Memory B cell (primary cell): Measurements from ENCODE around the gene PRDM16.

Source experiments
- ATAC-seq: fragments of 150-1000 bp; cut with Tn5 transposase; 2 replicates; pipeline ENCODE4 v1.10.0; 2021; ENCODE audit warnings: low read depth, mild to moderate bottlenecking, moderate library complexity
- DNase-seq, 2 donors: peaks; one replicate each; pipeline ENCODE4 v3.0.0; 2022; ENCODE audit warnings: low spot score in 2 of 2
- H3K27ac Mint-ChIP-seq: one replicate; pipeline ENCODE4 v1.8.0; 2022; ENCODE audit warnings: mild to moderate bottlenecking, moderate library complexity, mixed read lengths
- H3K27me3 Mint-ChIP-seq: one replicate; pipeline ENCODE4 v1.8.0; 2022; ENCODE audit warnings: mixed read lengths
- H3K36me3 Mint-ChIP-seq: one replicate; pipeline ENCODE4 v1.8.0; 2022; ENCODE audit warnings: mild to moderate bottlenecking, mixed read lengths
- H3K4me1 Mint-ChIP-seq: one replicate; pipeline ENCODE4 v1.8.0; 2022; ENCODE audit warnings: mixed read lengths
- H3K4me3 Mint-ChIP-seq: one replicate; pipeline ENCODE4 v1.8.0; 2022; ENCODE audit warnings: mild to moderate bottlenecking, moderate library complexity, mixed read lengths
- H3K9me3 Mint-ChIP-seq: one replicate; pipeline ENCODE4 v1.8.0; 2022; ENCODE audit warnings: mixed read lengths

PRDM16 gene

GRCh38 chr1:3114131-3114744 lies 45.2 kb downstream of the PRDM16 start:
- Mint-ChIP-seq H3K9me3 (no peaks in the 10 kb centered on the region), H3K4me3 (no peak overlapping the region), H3K27me3 (no peaks in the 10 kb centered on the region), H3K27ac (no peak overlapping the region), H3K36me3 (no peaks in the 10 kb centered on the region), H3K4me1 (no peaks in the 10 kb centered on the region)
- DNase-seq, result no peak
- ATAC-seq, result no peak

- no peak overlapping the region for H3K27ac Mint-ChIP-seq
- H3K4me3 Mint-ChIP-seq, result no peak overlapping the region
- ATAC-seq (no peak), DNase-seq (no peak)
- H3K36me3 Mint-ChIP-seq, result no peaks in the 10 kb centered on the region
- H3K27me3 Mint-ChIP-seq, result no peaks in the 10 kb centered on the region
- no peaks in the 10 kb centered on the region for H3K9me3 Mint-ChIP-seq
- no peaks in the 10 kb centered on the region for H3K4me1 Mint-ChIP-seq
Measured at GRCh38 chr1:3114846-3115245, 45.8 kb downstream of the PRDM16 start.

GRCh38 chr1:3115275-3116149 lies 46.5 kb downstream of the PRDM16 start:
- no peaks in the 10 kb centered on the region for H3K9me3 Mint-ChIP-seq
- DNase-seq (no peak), ATAC-seq (no peak)
- no peaks in the 10 kb centered on the region for H3K4me1 Mint-ChIP-seq
- no peaks in the 10 kb centered on the region for H3K27me3 Mint-ChIP-seq
- H3K27ac Mint-ChIP-seq, result no peak overlapping the region
- H3K4me3 Mint-ChIP-seq, result no peak overlapping the region
- H3K36me3 Mint-ChIP-seq, result no peaks in the 10 kb centered on the region

- Mint-ChIP-seq H3K9me3 (no peaks in the 10 kb centered on the region), H3K27ac (no peak overlapping the region), H3K4me3 (no peak overlapping the region), H3K27me3 (peaks cover 2% of the 10 kb centered on the region), H3K4me1 (no peaks in the 10 kb centered on the region), H3K36me3 (no peaks in the 10 kb centered on the region)
- DNase-seq (no peak), ATAC-seq (no peak)
Measured at GRCh38 chr1:3116150-3116510, 47.1 kb downstream of the PRDM16 start.

- Mint-ChIP-seq H3K9me3 (no peaks in the 10 kb centered on the region), H3K36me3 (no peaks in the 10 kb centered on the region), H3K27me3 (peaks cover 2% of the 10 kb centered on the region), H3K4me1 (no peaks in the 10 kb centered on the region), H3K4me3 (no peak overlapping the region), H3K27ac (no peak overlapping the region)
- no peak for ATAC-seq
- no peak for DNase-seq
Measured at GRCh38 chr1:3116560-3116959, 47.6 kb downstream of the PRDM16 start.

- no peak for DNase-seq
- no peaks in the 10 kb centered on the region for H3K36me3 Mint-ChIP-seq
- ATAC-seq, result no peak
- no peaks in the 10 kb centered on the region for H3K9me3 Mint-ChIP-seq
- H3K4me1 Mint-ChIP-seq, result no peaks in the 10 kb centered on the region
- no peak overlapping the region for H3K4me3 Mint-ChIP-seq
- H3K27ac Mint-ChIP-seq, result no peak overlapping the region
- H3K27me3 Mint-ChIP-seq, result peaks cover 2% of the 10 kb centered on the region
Measured at GRCh38 chr1:3117879-3118278, 48.9 kb downstream of the PRDM16 start.

- no peak for DNase-seq
- H3K9me3 Mint-ChIP-seq, result no peaks in the 10 kb centered on the region
- no peak for ATAC-seq
- H3K4me1 Mint-ChIP-seq, result no peaks in the 10 kb centered on the region
- no peak overlapping the region for H3K27ac Mint-ChIP-seq
- no peaks in the 10 kb centered on the region for H3K36me3 Mint-ChIP-seq
- H3K4me3 Mint-ChIP-seq, result no peak overlapping the region
- peaks cover 2% of the 10 kb centered on the region for H3K27me3 Mint-ChIP-seq
Measured at GRCh38 chr1:3119061-3119460, 50.1 kb downstream of the PRDM16 start.

- DNase-seq (no peak), ATAC-seq (no peak)
- no peaks in the 10 kb centered on the region for H3K36me3 Mint-ChIP-seq
- H3K27me3 Mint-ChIP-seq, result peaks cover 2% of the 10 kb centered on the region
- no peak overlapping the region for H3K27ac Mint-ChIP-seq
- H3K9me3 Mint-ChIP-seq, result no peaks in the 10 kb centered on the region
- no peak overlapping the region for H3K4me3 Mint-ChIP-seq
- no peaks in the 10 kb centered on the region for H3K4me1 Mint-ChIP-seq
Measured at GRCh38 chr1:3119725-3120124, 50.7 kb downstream of the PRDM16 start.

- Mint-ChIP-seq H3K9me3 (no peaks in the 10 kb centered on the region), H3K4me3 (no peak overlapping the region), H3K36me3 (no peaks in the 10 kb centered on the region), H3K4me1 (no peaks in the 10 kb centered on the region), H3K27ac (no peak overlapping the region), H3K27me3 (peaks cover 2% of the 10 kb centered on the region)
- no peak for DNase-seq
- ATAC-seq, result no peak
Measured at GRCh38 chr1:3120140-3120539, 51.1 kb downstream of the PRDM16 start.

GRCh38 chr1:3120994-3121393 lies 52.0 kb downstream of the PRDM16 start:
- Mint-ChIP-seq H3K4me1 (no peaks in the 10 kb centered on the region), H3K36me3 (no peaks in the 10 kb centered on the region), H3K27me3 (peaks cover 2% of the 10 kb centered on the region), H3K27ac (no peak overlapping the region), H3K9me3 (no peaks in the 10 kb centered on the region), H3K4me3 (no peak overlapping the region)
- ATAC-seq, result no peak
- DNase-seq, result no peak

GRCh38 chr1:3121401-3122210 lies 52.6 kb downstream of the PRDM16 start:
- no peak overlapping the region for H3K27ac Mint-ChIP-seq
- ATAC-seq (no peak), DNase-seq (no peak)
- H3K27me3 Mint-ChIP-seq, result peaks cover 2% of the 10 kb centered on the region
- H3K4me1 Mint-ChIP-seq, result no peaks in the 10 kb centered on the region
- H3K4me3 Mint-ChIP-seq, result no peak overlapping the region
- H3K9me3 Mint-ChIP-seq, result no peaks in the 10 kb centered on the region
- H3K36me3 Mint-ChIP-seq, result no peaks in the 10 kb centered on the region

GRCh38 chr1:3122311-3122710 lies 53.3 kb downstream of the PRDM16 start:
- Mint-ChIP-seq H3K27me3 (peaks cover 2% of the 10 kb centered on the region), H3K4me3 (no peak overlapping the region), H3K27ac (no peak overlapping the region), H3K9me3 (no peaks in the 10 kb centered on the region), H3K4me1 (no peaks in the 10 kb centered on the region), H3K36me3 (no peaks in the 10 kb centered on the region)
- ATAC-seq (no peak), DNase-seq (no peak)

- no peak for ATAC-seq
- H3K27me3 Mint-ChIP-seq, result peaks cover 4% of the 10 kb centered on the region
- no peak overlapping the region for H3K27ac Mint-ChIP-seq
- H3K4me3 Mint-ChIP-seq, result no peak overlapping the region
- H3K4me1 Mint-ChIP-seq, result peaks cover 4% of the 10 kb centered on the region
- DNase-seq, result no peak
- H3K36me3 Mint-ChIP-seq, result no peaks in the 10 kb centered on the region
- no peaks in the 10 kb centered on the region for H3K9me3 Mint-ChIP-seq
Measured at GRCh38 chr1:3124246-3124645, 55.2 kb downstream of the PRDM16 start.

GRCh38 chr1:3125078-3125477 lies 56.1 kb downstream of the PRDM16 start:
- Mint-ChIP-seq H3K36me3 (no peaks in the 10 kb centered on the region), H3K27ac (no peak overlapping the region), H3K4me1 (peaks cover 5% of the 10 kb centered on the region), H3K4me3 (no peak overlapping the region), H3K9me3 (no peaks in the 10 kb centered on the region), H3K27me3 (peaks cover 5% of the 10 kb centered on the region)
- DNase-seq, result no peak
- ATAC-seq, result no peak
